Ascending aorta (tissue), 2 donors: ENCODE data around the gene FOXL1. TPM values are rescaled to one million over a fixed set of nuclear protein-coding genes. Genes with fewer than 3 reads are reported as not detected.

Experiments
- DNase-seq, 2 donors: peaks; one replicate each; pipeline ENCODE4 v3.0.0-alpha.2; 2019; ENCODE audit warnings: low spot score in 2 of 2
- H3K27ac ChIP-seq, 2 donors: fragments of 200-600 bp; sonication (generic); one replicate each; pipeline ENCODE4 v1.5.1; 2016 to 2017; ENCODE audit warnings: mild to moderate bottlenecking in 1 of 2
- H3K27me3 ChIP-seq: fragments of 200-600 bp; sonication (generic); one replicate; pipeline ENCODE4 v1.5.1; 2017
- H3K36me3 ChIP-seq, 2 donors: fragments of 200-600 bp; sonication (generic); one replicate each; pipeline ENCODE4 v1.5.1; 2016
- H3K4me1 ChIP-seq, 2 donors: fragments of 200-600 bp; sonication (generic); one replicate each; pipeline ENCODE4 v1.5.1; 2016 to 2017; ENCODE audit warnings: mild to moderate bottlenecking in 1 of 2
- H3K4me3 ChIP-seq, 2 donors: fragments of 200-600 bp; sonication (generic); one replicate each; pipeline ENCODE4 v1.5.1; 2016 to 2017; ENCODE audit warnings: mild to moderate bottlenecking in 1 of 2
- H3K9me3 ChIP-seq, 2 donors: fragments of 200-600 bp; sonication (generic); one replicate each; pipeline ENCODE4 v1.5.1; 2016
- CTCF ChIP-seq, 3 experiments: fragments of 200-600 bp in 2 of 3; fragments of 450-650 bp in 1 of 3; sonication (generic) in 2 of 3; IDR thresholded peaks; one replicate each; pipeline ENCODE4 v1.5.1; 2016 to 2019; ENCODE audit warnings: antibody characterized with exemption in 3 of 3, mild to moderate bottlenecking in 1 of 3, moderate library complexity in 1 of 3
- intact Hi-C: fragments of 100-400 bp; cut with DNase I; formaldehyde crosslinking; loops from one replicate; pipeline ENCODE4 v1.15.1; 2023
- total RNA-seq: library from RNA; depleted of rRNA; stranded (reverse); fragments of >200 nt; gene quantifications from one replicate; pipeline ENCODE4 v1.1.0, GENCODE V29; 2016

Gene FOXL1
- total RNA-seq: 35.7 TPM

GRCh38 chr16:86578061-86578599 lies at the start of gene FOXL1:
Gene FOXL1 (plus strand): TSS chr16:86578549. CDS start chr16:86578724, 175 bp downstream.
- Histone ChIP-seq H3K27ac (peak within 1 kb of the TSS; percentile 91 to 99), H3K4me3 (peak within 1 kb of the TSS; percentile 57 to 79), H3K36me3 (peaks cover 0 to 8% of the 10 kb centered on the region in 2 donors), H3K27me3 (no peaks in the 10 kb centered on the region), H3K4me1 (peaks cover 7 to 54% of the 10 kb centered on the region in 2 donors), H3K9me3 (no peaks in the 10 kb centered on the region)
- intact Hi-C loops: loop anchor here (2.0 to 5.0 kb wide), 2 partner anchors 13 to 254 kb away; no protein-coding TSS in a partner anchor
- no peak for DNase-seq
- no peak for TF ChIP-seq CTCF (IDR thresholded peaks at IDR 0.05)

- no peak for DNase-seq
- Histone ChIP-seq H3K9me3 (no peaks in the 10 kb centered on the region), H3K4me3 (no peak overlapping the region), H3K36me3 (peaks cover 14 to 29% of the 10 kb centered on the region in 2 donors), H3K27ac (no peak overlapping the region), H3K27me3 (no peaks in the 10 kb centered on the region), H3K4me1 (no peaks in the 10 kb centered on the region)
- TF ChIP-seq CTCF (IDR thresholded peaks at IDR 0.05): no peak
- intact Hi-C loops: no loop called here
These were observed 49.2 kb upstream of the FOXL1 start for GRCh38 chr16:86529160-86529559.

- Histone ChIP-seq H3K36me3 (peaks cover 14 to 34% of the 10 kb centered on the region in 2 donors), H3K27me3 (no peaks in the 10 kb centered on the region), H3K4me1 (no peaks in the 10 kb centered on the region), H3K9me3 (no peaks in the 10 kb centered on the region), H3K4me3 (no peak overlapping the region), H3K27ac (no peak overlapping the region)
- intact Hi-C loops: no loop called here
- no peak for TF ChIP-seq CTCF (IDR thresholded peaks at IDR 0.05)
- no peak for DNase-seq
These were observed 47.8 kb upstream of the FOXL1 start for GRCh38 chr16:86530251-86531190.

- H3K9me3 ChIP-seq: no peaks in the 10 kb centered on the region
- intact Hi-C loops: no loop called here
- H3K27ac ChIP-seq: no peak overlapping the region
- H3K36me3 ChIP-seq: peaks cover 14 to 40% of the 10 kb centered on the region in 2 donors
- H3K4me3 ChIP-seq: no peak overlapping the region
- no peaks in the 10 kb centered on the region for H3K4me1 ChIP-seq
- TF ChIP-seq CTCF (IDR thresholded peaks at IDR 0.05): no peak
- DNase-seq: no peak
- no peaks in the 10 kb centered on the region for H3K27me3 ChIP-seq
These were observed 47.2 kb upstream of the FOXL1 start for GRCh38 chr16:86531191-86531545.

GRCh38 chr16:86531641-86532525 lies 46.5 kb upstream of the FOXL1 start:
- no peak for TF ChIP-seq CTCF (IDR thresholded peaks at IDR 0.05)
- intact Hi-C loops: no loop called here
- no peak overlapping the region for H3K27ac ChIP-seq
- peaks cover 18 to 47% of the 10 kb centered on the region in 2 donors for H3K36me3 ChIP-seq
- DNase-seq: no peak
- no peak overlapping the region for H3K4me3 ChIP-seq
- H3K4me1 ChIP-seq: no peaks in the 10 kb centered on the region
- no peaks in the 10 kb centered on the region for H3K27me3 ChIP-seq
- H3K9me3 ChIP-seq: no peaks in the 10 kb centered on the region
